HFFc6 (cell line): ENCODE results near the gene GALNT10. TPM values are rescaled to one million over a fixed set of nuclear protein-coding genes. Genes with fewer than 3 reads are reported as not detected.

Experiments used
- DNase-seq: peaks from one replicate; pipeline ENCODE4 v3.0.0-alpha.2; 2018
- H3K27ac Mint-ChIP-seq: 2 replicates; pipeline ENCODE4 v1.8.0; 2020; ENCODE audit warnings: mild to moderate bottlenecking, mixed read lengths
- H3K27me3 Mint-ChIP-seq: 2 replicates; pipeline ENCODE4 v1.8.0; 2021; ENCODE audit warnings: mild to moderate bottlenecking, moderate library complexity, mixed read lengths; ENCODE audit not compliant: insufficient read depth
- H3K36me3 Mint-ChIP-seq: 2 replicates; pipeline ENCODE4 v1.8.0; 2021; ENCODE audit warnings: low read depth, mixed read lengths
- H3K4me1 Mint-ChIP-seq: 2 replicates; pipeline ENCODE4 v1.8.0; 2020; ENCODE audit warnings: low read depth, mixed read lengths
- H3K4me3 Mint-ChIP-seq: 2 replicates; pipeline ENCODE4 v1.8.0; 2020; ENCODE audit warnings: mild to moderate bottlenecking, moderate library complexity, mixed read lengths
- H3K9me3 Mint-ChIP-seq: 2 replicates; pipeline ENCODE4 v1.8.0; 2020; ENCODE audit warnings: mild to moderate bottlenecking, mixed read lengths
- total RNA-seq, 6 experiments: library from RNA; stranded (reverse); fragmentation: NEBNext Ultra II Directional; extraction: Animal tissue kit (Norgen Biotek cat#: 25700); gene quantifications; 2 replicates in 1 of 6; 3 replicates in 5 of 6; pipeline ENCODE4 v1.2.3, GENCODE V29; 2021
- TF ChIP-seq, protein P1 (sequence below): fragments of 200-600 bp; sonication (generic); IDR thresholded peaks from 2 replicates; pipeline ENCODE4 v1.5.0; 2021; ENCODE audit warnings: antibody characterized with exemption, mild to moderate bottlenecking

Gene GALNT10
- total RNA-seq, 6 experiments from 2014 or later: 129 to 161 (median 157) TPM

GRCh38 chr5:154265197-154265773 lies 74.8 kb downstream of the GALNT10 start:
- no peak overlapping the region for H3K27ac Mint-ChIP-seq
- no peak for DNase-seq
- TF ChIP-seq, protein P1, sequence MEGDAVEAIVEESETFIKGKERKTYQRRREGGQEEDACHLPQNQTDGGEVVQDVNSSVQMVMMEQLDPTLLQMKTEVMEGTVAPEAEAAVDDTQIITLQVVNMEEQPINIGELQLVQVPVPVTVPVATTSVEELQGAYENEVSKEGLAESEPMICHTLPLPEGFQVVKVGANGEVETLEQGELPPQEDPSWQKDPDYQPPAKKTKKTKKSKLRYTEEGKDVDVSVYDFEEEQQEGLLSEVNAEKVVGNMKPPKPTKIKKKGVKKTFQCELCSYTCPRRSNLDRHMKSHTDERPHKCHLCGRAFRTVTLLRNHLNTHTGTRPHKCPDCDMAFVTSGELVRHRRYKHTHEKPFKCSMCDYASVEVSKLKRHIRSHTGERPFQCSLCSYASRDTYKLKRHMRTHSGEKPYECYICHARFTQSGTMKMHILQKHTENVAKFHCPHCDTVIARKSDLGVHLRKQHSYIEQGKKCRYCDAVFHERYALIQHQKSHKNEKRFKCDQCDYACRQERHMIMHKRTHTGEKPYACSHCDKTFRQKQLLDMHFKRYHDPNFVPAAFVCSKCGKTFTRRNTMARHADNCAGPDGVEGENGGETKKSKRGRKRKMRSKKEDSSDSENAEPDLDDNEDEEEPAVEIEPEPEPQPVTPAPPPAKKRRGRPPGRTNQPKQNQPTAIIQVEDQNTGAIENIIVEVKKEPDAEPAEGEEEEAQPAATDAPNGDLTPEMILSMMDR: no peak
- H3K36me3 Mint-ChIP-seq: peaks cover 22% of the 10 kb centered on the region
- H3K4me3 Mint-ChIP-seq: no peak overlapping the region
- peaks cover 38% of the 10 kb centered on the region for H3K4me1 Mint-ChIP-seq
- H3K9me3 Mint-ChIP-seq: no peaks in the 10 kb centered on the region
- H3K27me3 Mint-ChIP-seq: 0 out of 2 replicates have a peak, but pooled peaks cover 1% of the 10 kb centered on the region

GRCh38 chr5:154267516-154267915 lies 77.0 kb downstream of the GALNT10 start:
- Mint-ChIP-seq H3K4me1 (peaks cover 43% of the 10 kb centered on the region), H3K27me3 (0 out of 2 replicates have a peak, but pooled peaks cover 1% of the 10 kb centered on the region), H3K9me3 (no peaks in the 10 kb centered on the region), H3K36me3 (peaks cover 19% of the 10 kb centered on the region), H3K27ac (peak overlapping the region; percentile 40; the same call in 1 of the 2 replicates), H3K4me3 (no peak overlapping the region)
- peak; percentile 20 for DNase-seq
- TF ChIP-seq, protein P1: no peak

GRCh38 chr5:154268073-154268472 lies 77.5 kb downstream of the GALNT10 start:
- no peak for DNase-seq
- no peak overlapping the region for H3K27ac Mint-ChIP-seq
- 0 out of 2 replicates have a peak, but pooled peaks cover 1% of the 10 kb centered on the region for H3K27me3 Mint-ChIP-seq
- TF ChIP-seq, protein P1: no peak
- H3K4me1 Mint-ChIP-seq: peaks cover 49% of the 10 kb centered on the region
- no peak overlapping the region for H3K4me3 Mint-ChIP-seq
- peaks cover 13% of the 10 kb centered on the region for H3K36me3 Mint-ChIP-seq
- H3K9me3 Mint-ChIP-seq: no peaks in the 10 kb centered on the region

DNA sequence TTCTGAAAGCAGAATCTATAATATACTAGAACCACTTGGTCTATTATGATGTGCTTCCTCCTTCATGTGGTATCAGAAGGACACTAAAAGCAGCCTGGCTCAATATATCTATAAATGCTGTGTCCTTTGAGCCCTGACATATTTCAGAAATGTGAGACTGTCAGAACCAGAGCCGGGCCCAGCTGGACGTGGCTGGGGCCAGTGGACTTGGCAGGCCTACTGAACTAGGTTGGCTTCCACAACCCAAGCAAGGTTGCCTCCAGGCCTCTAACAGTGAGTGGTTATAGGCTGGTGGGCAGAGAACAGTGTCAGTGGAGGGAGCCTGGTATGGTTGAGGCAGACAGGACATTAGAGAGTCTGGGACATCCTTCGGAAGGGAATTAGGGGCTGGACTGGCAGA lies 78.9 kb downstream of the GALNT10 start:
- 0 out of 2 replicates have a peak, but pooled peaks cover 10% of the 10 kb centered on the region for H3K36me3 Mint-ChIP-seq
- no peak for DNase-seq
- no peak overlapping the region for H3K4me3 Mint-ChIP-seq
- TF ChIP-seq, protein P1: no peak
- peaks cover 62% of the 10 kb centered on the region for H3K4me1 Mint-ChIP-seq
- no peaks in the 10 kb centered on the region for H3K9me3 Mint-ChIP-seq
- 0 out of 2 replicates have a peak, but pooled peaks cover 1% of the 10 kb centered on the region for H3K27me3 Mint-ChIP-seq
- H3K27ac Mint-ChIP-seq: peak overlapping the region; percentile 49; the same call in 1 of the 2 replicates

DNA sequence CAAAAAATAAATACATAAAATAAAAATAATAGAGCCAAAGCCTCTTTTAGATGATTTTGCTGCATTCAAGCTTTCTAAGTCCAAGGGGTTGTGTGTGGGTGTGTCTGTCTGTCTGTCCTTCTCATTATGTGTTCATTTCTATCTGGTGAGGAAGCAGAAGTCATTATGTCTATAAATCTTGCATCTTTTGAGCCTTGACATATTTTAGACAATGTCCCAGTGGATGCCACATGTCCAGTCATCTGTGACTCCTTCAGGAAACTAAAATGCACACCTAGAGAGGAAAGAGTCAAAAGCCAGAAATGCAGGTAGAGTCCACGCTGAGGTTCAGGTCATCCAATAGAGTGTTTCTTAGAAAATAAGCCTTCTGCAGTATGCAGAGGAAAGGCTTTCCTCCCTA lies 80.9 kb downstream of the GALNT10 start:
- Mint-ChIP-seq H3K27me3 (no peaks in the 10 kb centered on the region), H3K27ac (no peak overlapping the region), H3K4me3 (no peak overlapping the region), H3K4me1 (peaks cover 72% of the 10 kb centered on the region), H3K36me3 (peaks cover 10% of the 10 kb centered on the region; the same call in 1 of the 2 replicates), H3K9me3 (no peaks in the 10 kb centered on the region)
- TF ChIP-seq, protein P1: no peak
- DNase-seq: no peak
